Measurements from ENCODE around the gene MAPK8. TPM values are rescaled to one million over a fixed set of nuclear protein-coding genes. Genes with fewer than 3 reads are reported as not detected.

Gene MAPK8
- total RNA-seq = 100 to 1,000 TPM in 1 of 2 donors, 10 to 100 TPM in 1; 33.9 to 142 TPM
- polyA plus RNA-seq = 10 to 100 TPM in 1 of 2 donors, 1 to 10 TPM in 1; 9.1 to 14.6 TPM
- long read RNA-seq, donor 1, partial matches to known transcripts = 0 of 1 reads
- long read RNA-seq, donor 1, other reads (novel, unspliced or antisense) = 0 of 1 reads
- long read RNA-seq, donor 2 = 0 reads
- long read RNA-seq, donor 3, full-length matches to known transcripts = 4 of 4 reads
- long read RNA-seq, donor 3, partial matches to known transcripts = 0 of 4 reads
- long read RNA-seq, donor 3, other reads (novel, unspliced or antisense) = 0 of 4 reads
- long read RNA-seq, donor 4 = 0 reads
- long read RNA-seq, donor 5, transcript MAPK8-210 (7 exons, 907 nt) = major isoform, 5 of 5 reads
- long read RNA-seq, donor 5, partial matches to known transcripts = 0 of 5 reads
- long read RNA-seq, donor 5, other reads (novel, unspliced or antisense) = 0 of 5 reads

GRCh38 chr10:48306265-48306869 lies at the start of gene MAPK8:
TSS of gene MAPK8 (plus strand) at chr10:48306677. CDS start at chr10:48401661, 94,984 bp downstream.
- TF ChIP-seq CTCF (IDR thresholded peaks at IDR 0.05; ENCODE audit: control extremely low read depth, extremely low read depth) = no peak
- H3K4me1 ChIP-seq (ENCODE audit: control insufficient read depth in 5 of 5, insufficient read depth in 5 of 5, low read length in 5 of 5) = peaks cover 0 to 22% (median 13%) of the 10 kb centered on the region in 5 donors
- peak within 1 kb of the TSS; percentile 97 for H3K27ac ChIP-seq (ENCODE audit: low read depth in 1 of 2, low read length in 1 of 2)
- no peaks in the 10 kb centered on the region for H3K36me3 ChIP-seq (ENCODE audit: control insufficient read depth in 4 of 4, insufficient read depth in 4 of 4, low read length in 4 of 4)
- peak within 1 kb of the TSS; percentile 73 to 93 for H3K9ac ChIP-seq (ENCODE audit: insufficient read depth in 1 of 2, low read length in 2 of 2)
- H3K27me3 ChIP-seq (ENCODE audit: control insufficient read depth in 3 of 3, insufficient read depth in 3 of 3, low read length in 2 of 3) = no peaks in the 10 kb centered on the region
- no peaks in the 10 kb centered on the region for H3K9me3 ChIP-seq (ENCODE audit: control insufficient read depth in 4 of 4, insufficient read depth in 3 of 4, low read length in 3 of 4)
- peak; percentile 96 for ATAC-seq (ENCODE audit: insufficient read depth, low FRiP score)
- WGBS, 2 donors = 1 to 2% methylated on average over 75 to 86 of the region's 86 CpGs
- peak; percentile 89 to 93 (median 93) for DNase-seq
- peak within 1 kb of the TSS; percentile 81 for H3K4me3 ChIP-seq

GRCh38 chr10:48257407-48257961 lies 49.0 kb upstream of the MAPK8 start:
- no peaks in the 10 kb centered on the region for H3K9me3 ChIP-seq (ENCODE audit: control insufficient read depth in 4 of 4, insufficient read depth in 3 of 4, low read length in 3 of 4)
- H3K27ac ChIP-seq (ENCODE audit: low read depth in 1 of 2, low read length in 1 of 2) = no peak overlapping the region
- no peaks in the 10 kb centered on the region for H3K36me3 ChIP-seq (ENCODE audit: control insufficient read depth in 4 of 4, insufficient read depth in 4 of 4, low read length in 4 of 4)
- no peak overlapping the region for H3K4me3 ChIP-seq
- WGBS, 2 donors = 91 to 92% methylated on average over 3 of the region's 3 CpGs
- H3K9ac ChIP-seq (ENCODE audit: insufficient read depth in 1 of 2, low read length in 2 of 2) = no peak overlapping the region
- no peak for DNase-seq
- TF ChIP-seq CTCF (IDR thresholded peaks at IDR 0.05; ENCODE audit: control extremely low read depth, extremely low read depth) = no peak
- H3K27me3 ChIP-seq (ENCODE audit: control insufficient read depth in 3 of 3, insufficient read depth in 3 of 3, low read length in 2 of 3) = no peaks in the 10 kb centered on the region
- ATAC-seq (ENCODE audit: insufficient read depth, low FRiP score) = no peak
- no peaks in the 10 kb centered on the region for H3K4me1 ChIP-seq (ENCODE audit: control insufficient read depth in 5 of 5, insufficient read depth in 5 of 5, low read length in 5 of 5)

- DNase-seq (no peak), ATAC-seq (ENCODE audit: insufficient read depth, low FRiP score) (no peak)
- Histone ChIP-seq H3K9me3 (ENCODE audit: control insufficient read depth in 4 of 4, insufficient read depth in 3 of 4, low read length in 3 of 4) (no peaks in the 10 kb centered on the region), H3K27ac (ENCODE audit: low read depth in 1 of 2, low read length in 1 of 2) (no peak overlapping the region), H3K4me3 (no peak overlapping the region), H3K36me3 (ENCODE audit: control insufficient read depth in 4 of 4, insufficient read depth in 4 of 4, low read length in 4 of 4) (no peaks in the 10 kb centered on the region), H3K4me1 (ENCODE audit: control insufficient read depth in 5 of 5, insufficient read depth in 5 of 5, low read length in 5 of 5) (no peaks in the 10 kb centered on the region), H3K27me3 (ENCODE audit: control insufficient read depth in 3 of 3, insufficient read depth in 3 of 3, low read length in 2 of 3) (no peaks in the 10 kb centered on the region), H3K9ac (ENCODE audit: insufficient read depth in 1 of 2, low read length in 2 of 2) (no peak overlapping the region)
- no peak for TF ChIP-seq CTCF (IDR thresholded peaks at IDR 0.05; ENCODE audit: control extremely low read depth, extremely low read depth)
- WGBS, 2 donors = 71 to 87% methylated on average over 1 of the region's 1 CpG
These were observed 48.4 kb upstream of the MAPK8 start for GRCh38 chr10:48258105-48258504.
